Astrocyte of the spinal cord (primary cell): ENCODE results near the gene ATIC.

ENCODE experiments used
- DNase-seq: peaks from one replicate; pipeline ENCODE4 v3.0.0; 2011; ENCODE audit warnings: low read depth, low spot score
- H3K4me3 ChIP-seq: 2 replicates; pipeline ENCODE4 v1.5.1; 2011; ENCODE audit warnings: low read depth, mild to moderate bottlenecking, low read length, moderate library complexity
- CTCF ChIP-seq: IDR thresholded peaks from 2 replicates; pipeline ENCODE4 v1.5.1; 2012; ENCODE audit warnings: low read depth, mild to moderate bottlenecking, low read length, inconsistent platforms
- in situ Hi-C: cut with HindIII; loops from 2 replicates; pipeline ENCODE4 v1.10.0; 2017; ENCODE audit warnings: low sequenced_read_pairs

Gene ATIC

DNA sequence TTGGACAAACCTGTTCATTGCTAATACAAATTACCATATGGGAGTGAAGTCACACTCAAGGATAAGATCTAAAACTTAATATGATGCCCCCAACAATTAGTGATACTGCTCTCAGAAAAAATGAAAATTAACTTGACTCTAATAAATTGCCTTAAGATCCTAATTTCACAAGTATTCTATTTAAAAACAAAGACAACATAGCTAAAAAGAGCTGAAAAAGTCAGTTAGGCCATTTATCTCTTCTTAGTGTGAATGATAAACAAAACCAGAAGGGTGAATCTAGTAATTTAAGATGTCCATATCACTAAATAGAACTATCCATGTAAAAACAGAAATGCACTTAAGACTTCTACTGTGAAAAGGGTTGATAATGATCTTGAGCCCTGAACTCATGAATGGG is 70.6 kb downstream of the ATIC start:
- no peak for DNase-seq
- in situ Hi-C loops: no loop called here
- no peak for TF ChIP-seq CTCF

DNA sequence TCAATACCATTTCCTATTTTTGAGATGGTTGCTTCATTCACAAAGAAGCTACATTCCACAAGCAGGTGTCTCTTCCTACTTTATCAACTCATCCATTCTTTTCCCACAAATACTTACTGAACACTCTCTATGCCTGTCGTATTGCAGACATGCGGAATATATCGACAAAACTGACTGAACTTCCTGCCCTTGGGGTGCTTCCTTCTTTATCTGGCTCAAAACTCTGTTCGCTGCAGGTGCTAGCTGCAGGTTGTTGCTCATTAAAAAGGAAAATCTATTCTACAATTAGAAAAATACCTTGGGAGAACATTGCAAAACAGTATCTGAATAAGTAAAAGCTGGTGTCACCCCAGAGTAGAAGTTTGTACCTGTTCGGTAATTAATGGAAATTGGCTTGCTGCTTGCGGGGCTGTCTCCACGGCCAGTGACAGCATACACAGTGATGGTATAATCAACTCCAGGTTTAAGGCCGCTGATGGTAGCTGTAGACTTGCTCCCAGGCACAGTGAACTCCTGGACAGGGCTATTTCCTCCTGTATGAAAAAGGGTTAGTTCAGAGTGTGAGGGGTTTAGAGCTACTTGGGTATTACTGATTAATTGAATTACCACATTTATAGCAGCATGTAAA is 71.9 kb downstream of the ATIC start:
- TF ChIP-seq CTCF: no peak
- DNase-seq: no peak
- in situ Hi-C loops: no loop called here
- no peak overlapping the region for H3K4me3 ChIP-seq

More for the DNA sequence above, 70.6 kb downstream of the ATIC start:
- no peak overlapping the region for H3K4me3 ChIP-seq

DNA sequence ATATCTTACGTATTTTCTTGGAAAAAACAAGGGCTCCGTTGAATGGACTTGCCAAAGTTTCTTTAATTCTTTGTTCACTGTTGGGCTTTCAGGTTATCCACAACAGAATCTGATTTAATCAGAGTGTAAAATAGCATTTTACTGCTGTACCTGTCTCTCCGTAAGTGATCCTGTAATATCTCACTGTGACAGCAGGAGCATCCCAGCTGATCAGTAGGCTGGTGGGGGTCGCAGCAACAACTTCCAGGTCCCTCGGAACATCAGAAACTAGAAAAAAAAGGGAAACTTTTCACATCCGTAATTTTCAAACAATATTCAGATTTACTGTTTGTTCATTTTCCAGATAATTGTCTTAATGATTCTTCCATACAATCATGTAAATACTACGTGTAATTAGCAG is 72.9 kb downstream of the ATIC start:
- in situ Hi-C loops: no loop called here
- no peak for TF ChIP-seq CTCF
- no peak overlapping the region for H3K4me3 ChIP-seq
- no peak for DNase-seq

DNA sequence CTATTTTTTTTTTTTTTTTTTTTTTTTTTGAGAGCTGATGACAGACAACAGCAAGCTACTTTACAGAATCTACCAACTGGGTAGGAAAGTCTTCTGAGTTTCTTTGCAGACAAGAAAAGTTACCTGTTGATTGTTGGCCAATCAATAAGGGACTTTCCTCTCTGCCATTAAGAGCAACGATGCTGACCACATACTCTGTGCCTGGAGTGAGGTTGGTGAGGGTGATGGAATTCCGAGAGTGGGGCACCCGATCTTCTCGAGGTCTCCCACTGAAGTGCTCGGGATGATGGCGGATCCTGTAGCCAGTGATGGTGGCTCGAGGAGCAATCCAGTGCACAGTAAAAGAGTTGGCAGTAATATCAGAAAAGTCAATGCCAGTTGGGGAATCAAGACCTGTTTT is 74.7 kb downstream of the ATIC start:
- no peak for DNase-seq
- no peak overlapping the region for H3K4me3 ChIP-seq
- in situ Hi-C loops: no loop called here
- no peak for TF ChIP-seq CTCF

- DNase-seq: no peak
- in situ Hi-C loops: no loop called here
- H3K4me3 ChIP-seq: no peak overlapping the region
- TF ChIP-seq CTCF: no peak
Measured at GRCh38 chr2:215388002-215388728, 76.3 kb downstream of the ATIC start.

DNA sequence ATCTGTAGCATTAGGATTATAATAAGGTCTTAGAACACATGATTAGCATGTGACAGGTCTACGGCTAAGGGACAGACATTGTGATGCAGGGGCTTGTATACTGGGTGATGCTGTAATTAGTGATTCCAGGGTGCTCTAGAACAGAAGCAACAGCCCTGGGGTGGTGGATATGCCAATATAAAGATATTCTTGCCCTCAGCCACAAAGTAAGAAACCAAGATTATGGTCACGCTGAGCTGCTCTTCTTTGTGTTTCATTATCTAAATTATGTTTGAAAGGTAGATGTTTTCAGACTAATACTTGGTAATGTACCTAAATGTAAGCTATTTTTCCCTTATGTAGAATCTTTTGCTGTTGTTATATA is 78.7 kb downstream of the ATIC start:
- in situ Hi-C loops: no loop called here
- no peak for TF ChIP-seq CTCF
- DNase-seq: no peak
- H3K4me3 ChIP-seq: no peak overlapping the region
